Activated CD8-positive, alpha-beta memory T cell treated with anti-CD3 and anti-CD28 coated beads, Interleukin-2, amount 50 U/mL, for 1 hour (primary cell): Measurements from ENCODE around the gene TRIM63.

ENCODE experiments used
- DNase-seq: peaks from one replicate; pipeline ENCODE4 v3.0.0-alpha.2; 2020; ENCODE audit errors: extremely low read depth

Gene TRIM63

DNA sequence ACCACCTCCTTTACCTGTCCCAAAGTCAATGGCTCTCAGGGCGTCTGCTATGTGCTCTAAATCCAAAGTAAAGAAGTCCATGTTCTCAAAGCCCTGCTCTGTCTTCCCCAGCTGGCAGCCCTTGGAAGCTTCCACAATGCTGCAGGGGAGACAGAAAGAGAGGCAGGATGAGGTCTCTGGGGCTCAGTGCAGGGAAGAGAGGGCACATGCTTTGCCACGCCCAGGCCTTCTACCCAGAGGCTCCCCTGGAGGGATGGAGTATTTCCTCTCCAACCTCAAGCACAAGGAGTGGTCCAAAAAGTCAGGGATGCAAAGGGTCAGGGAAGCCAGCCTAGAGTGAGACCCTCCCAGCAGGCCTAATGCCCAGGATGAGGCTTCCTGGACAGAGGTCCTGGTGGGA lies 10.2 kb downstream of the TRIM63 start:
- DNase-seq = no peak

DNA sequence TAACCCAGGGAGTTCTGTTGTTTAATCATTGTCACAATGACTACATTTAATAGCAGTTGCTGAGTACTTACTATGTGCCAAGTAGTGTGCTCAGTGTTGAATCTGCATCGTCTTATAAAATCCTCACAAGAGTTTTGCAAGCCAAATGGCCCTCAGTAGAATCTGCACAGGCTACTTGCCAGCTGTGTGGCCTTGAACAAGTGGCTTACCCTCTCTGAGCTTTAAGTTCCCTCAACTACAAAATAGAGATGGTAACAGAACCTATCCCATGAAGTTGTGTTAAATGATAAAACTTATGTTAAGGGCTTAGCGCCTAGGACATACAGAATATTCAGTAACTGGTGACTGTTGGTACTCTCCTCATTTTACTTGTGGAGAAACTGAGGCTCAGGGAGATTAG lies 12.4 kb downstream of the TRIM63 start:
- DNase-seq = no peak

DNA sequence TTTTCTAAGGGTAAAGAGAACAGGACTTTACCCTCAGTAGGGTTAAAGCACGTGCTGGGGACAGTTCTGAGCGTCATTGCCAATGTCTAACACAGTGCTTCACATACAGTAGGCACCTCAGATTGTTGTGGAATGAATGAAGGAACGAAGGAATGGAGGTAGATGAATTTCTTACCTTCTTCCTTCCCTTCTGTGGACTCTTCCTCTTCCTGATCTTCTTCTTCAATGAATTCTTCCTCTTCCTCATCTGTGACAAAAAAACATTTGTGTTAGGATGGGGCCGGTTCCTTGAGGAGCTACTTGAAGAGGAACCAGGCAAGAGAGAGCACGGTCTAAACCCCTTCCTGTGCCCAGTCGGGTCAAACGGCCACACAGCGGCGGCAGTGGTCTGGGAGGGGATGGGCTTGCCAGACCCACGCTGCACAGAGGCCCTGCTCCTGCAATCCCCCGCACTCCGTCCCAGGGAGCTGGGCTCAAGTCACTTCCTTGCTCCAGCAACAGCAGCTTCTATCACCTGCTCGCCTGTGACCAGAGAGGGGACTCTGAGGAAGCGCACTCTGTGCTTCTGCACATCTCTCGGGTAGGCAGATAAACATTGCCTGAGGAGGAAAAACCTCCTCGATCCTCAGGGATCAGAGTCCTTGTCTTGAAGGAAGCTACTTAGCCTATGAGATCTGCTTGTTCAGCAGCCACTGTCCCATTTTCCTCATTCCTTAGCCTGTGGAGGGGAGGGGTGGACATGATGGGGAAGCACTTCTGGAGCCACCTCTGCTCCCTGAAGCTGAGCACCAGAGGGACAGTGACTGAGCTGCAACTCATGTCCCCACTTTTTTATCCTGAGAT lies 13.5 kb downstream of the TRIM63 start:
- DNase-seq = no peak

GRCh38 chr1:26050248-26050640 lies 17.2 kb downstream of the TRIM63 start:
- DNase-seq = no peak

- no peak for DNase-seq
Observed at GRCh38 chr1:26049531-26050247, 17.7 kb downstream of the TRIM63 start.

- DNase-seq = no peak
Observed at GRCh38 chr1:26047278-26047874, 20.1 kb downstream of the TRIM63 start.

DNA sequence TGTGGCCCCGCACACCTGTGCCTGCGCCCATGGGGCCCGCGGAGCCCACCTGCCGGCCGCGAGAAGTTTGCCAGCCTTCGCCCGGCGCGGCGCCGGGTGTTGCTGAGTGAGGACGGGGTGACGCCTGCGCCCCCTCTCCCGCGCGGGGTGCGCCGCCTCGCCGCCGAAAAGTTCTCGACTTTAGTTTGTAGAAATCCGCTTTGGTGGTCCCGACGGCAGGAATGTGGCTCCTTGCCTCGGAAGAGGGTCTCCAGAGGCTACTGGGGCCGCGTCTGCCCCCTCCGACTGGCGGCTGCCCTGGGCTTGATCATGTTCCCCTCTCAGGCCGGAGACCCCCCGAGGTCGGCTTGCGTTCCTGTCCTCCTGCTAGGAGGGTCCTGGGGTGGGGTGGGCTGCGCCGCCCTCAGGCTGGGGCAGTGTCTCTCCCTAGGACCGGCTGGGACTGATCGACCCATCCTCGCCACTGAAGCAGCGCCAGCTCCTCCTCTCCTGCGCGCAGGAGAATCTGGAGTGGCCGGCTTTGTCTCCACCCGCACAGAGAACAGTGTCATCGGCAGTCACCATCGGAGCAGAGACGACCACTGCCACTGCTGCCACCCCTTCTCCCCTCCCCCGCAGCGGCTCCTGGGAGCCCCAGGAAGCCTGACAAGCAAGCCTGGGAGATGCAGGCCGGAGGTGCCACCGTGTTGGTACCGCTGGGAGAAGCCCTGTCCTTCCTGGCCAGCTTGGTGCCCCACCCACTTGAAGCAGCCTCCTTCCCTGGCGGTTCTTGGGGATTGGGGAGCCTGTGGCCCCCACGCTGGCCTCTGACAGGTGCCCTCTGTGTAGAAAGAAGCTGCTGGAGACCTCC lies 21.0 kb downstream of the TRIM63 start:
- no peak for DNase-seq

DNA sequence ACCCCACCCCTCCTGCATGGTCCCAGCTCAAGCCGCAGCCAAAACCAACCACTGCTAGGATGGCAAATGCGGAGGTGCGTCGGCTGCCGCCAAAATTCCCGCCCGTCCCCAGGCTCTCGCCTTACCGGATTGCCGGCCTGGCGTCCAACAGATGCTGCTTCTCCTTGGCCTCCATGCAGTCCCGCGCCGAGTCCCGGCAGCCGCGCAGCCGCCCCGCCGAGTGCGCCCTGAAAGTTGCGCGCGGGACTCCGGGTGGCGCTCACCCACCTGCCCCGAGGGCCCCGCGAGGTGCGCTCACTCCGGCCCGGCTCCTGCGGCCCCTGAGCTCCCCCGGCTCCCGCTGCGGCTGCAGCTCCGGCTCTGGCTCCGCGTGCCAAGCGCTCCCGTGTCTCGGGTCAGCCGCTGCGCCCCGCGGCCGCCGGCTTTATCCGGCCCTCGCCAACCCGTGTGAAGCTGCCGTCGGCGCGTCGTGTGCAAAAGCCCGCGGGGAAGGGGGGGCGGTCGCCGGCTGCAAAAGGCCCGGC lies 21.6 kb downstream of the TRIM63 start, which contains the start of gene SLC30A2:
Gene SLC30A2, minus strand, starts transcription at position 397 of the 524 bp plus-strand sequence. Its CDS starts 222 bp downstream, at position 175.
- DNase-seq = no peak

- DNase-seq = no peak
Observed at GRCh38 chr1:26044971-26045721, 22.3 kb downstream of the TRIM63 start.

DNA sequence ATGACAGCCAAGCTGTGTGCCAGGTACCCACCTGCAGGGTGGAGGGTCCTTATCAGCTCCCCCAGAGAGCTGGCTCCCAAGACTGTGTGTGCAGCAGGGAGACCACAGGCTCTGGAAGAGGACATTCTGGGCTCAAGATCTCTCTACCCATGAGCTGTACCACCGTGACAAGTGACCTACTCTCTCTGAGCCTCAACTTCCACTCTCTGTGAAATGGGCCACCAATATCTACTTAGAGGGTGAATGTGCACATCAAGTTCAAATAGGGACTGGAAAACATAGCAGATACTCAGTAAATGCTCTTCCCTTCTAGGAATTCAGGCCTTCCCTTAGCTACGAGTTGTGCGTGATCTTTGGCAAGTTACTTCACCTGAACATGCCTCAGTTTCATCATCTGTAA lies 23.0 kb downstream of the TRIM63 start:
- no peak for DNase-seq

DNA sequence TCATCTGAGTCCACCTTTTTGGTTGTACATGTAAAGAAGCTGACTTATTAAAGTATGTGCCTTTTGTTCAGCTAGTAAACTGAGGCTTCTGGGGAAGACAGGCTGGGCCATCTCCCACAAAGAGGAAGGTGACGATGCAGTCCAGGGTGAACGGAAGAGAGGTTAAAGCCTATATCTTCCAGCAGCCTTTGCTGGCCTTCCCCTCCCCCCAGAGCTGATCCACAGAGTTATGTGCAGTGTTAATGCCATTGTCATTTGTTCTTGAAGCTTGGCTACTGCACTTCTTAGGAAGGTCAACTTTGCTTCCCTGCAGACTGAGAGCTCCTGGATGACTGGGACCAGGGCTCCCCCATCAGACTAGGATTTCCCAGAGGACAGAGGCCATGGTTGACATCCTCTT lies 23.7 kb downstream of the TRIM63 start:
- DNase-seq = no peak

DNA sequence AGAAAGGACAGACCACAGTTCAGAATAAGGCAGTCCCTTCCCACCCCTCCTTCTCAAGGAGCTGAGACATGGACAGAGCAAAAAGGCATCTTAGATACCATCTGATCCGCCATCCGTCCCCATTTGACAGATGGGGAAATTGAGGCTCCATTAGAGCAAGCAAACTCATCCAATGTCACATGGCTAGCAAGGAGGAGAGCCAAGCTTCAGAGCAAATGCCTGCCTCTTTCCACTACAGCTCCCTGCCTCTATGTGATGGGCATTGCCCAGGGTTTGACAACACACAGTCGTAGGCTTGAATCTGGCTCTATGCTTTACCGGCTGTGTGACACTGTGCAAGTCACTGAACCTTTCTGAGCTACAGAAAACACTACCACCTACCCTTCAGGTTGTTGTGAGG lies 25.5 kb downstream of the TRIM63 start:
- no peak for DNase-seq

DNA sequence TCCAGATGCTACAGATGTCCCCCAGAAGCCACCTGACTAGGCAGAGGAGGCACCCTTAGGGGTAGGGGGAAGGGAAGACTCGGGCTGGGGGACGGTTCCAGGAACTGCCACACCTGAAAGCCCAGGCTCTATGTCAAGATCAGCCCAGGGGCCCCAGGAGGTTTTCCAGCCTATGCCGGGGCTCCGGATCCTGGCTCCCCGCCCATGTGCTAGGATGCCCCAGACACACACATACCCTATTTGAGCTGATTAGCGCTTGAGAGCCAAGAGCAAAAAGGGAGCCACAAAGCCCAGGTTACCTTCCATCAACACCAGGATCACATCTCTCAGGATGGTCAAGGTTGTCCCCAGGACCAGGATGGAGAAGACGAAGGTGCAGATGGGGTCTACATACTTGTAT lies 26.0 kb downstream of the TRIM63 start:
- DNase-seq = no peak

DNA sequence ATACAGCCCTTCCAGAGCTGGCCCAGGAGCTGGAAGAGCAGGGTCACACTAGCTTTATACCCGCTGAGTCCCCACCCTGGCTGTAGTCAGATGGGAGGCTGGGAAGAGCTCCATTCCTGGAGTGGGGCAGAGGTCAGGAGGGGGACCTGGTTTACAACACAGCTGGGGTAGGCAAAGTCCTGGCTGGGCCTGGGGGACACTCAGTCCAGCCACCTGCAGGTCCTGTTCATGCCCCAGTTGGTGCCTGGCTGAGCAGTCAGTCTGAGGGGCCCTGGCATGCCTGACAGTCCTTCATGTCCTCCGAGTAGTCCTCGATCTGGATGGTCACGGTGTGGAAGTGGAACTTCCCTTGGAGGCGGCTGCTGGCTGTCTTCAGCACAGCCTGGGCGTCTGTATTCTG lies 28.5 kb downstream of the TRIM63 start:
- no peak for DNase-seq

DNA sequence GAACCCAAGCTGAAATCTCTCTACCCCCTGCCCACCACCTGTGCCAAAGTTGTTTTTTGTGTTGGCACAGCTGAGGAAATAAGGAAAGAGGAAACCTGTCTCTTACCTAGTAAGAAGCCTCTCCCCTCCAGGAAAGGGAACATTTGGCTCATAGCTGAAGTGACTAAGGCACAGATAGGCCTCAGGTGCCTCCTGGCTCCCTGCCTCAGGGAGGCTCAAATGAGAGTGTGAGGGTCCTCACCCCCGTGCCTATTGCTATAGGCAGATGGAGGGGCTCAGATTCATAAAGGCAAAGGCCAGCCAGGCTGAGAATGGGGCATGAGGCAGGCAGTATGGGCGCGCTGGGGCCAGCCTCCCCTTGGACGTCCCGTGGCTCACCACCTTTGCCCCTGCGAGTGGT lies 29.0 kb downstream of the TRIM63 start:
- DNase-seq = no peak

DNA sequence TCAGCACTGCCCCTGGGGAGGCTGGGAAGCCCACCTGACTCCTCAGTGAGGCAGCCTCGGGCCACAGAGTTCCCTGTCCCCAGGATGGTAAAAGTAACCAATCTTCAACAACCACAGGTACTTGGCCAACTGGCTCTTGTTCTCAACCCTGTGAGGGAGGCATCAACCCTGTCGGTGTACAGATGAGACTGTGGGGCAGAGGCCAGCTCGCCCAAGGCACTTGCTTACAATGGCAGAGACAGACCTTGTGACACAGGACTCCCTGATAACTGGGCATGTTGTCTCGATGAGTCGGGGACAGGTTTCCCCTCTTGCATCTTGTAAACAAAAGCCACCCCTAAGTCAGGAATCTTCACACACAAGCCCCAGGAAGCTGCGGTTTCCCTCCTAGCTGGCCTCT lies 29.5 kb downstream of the TRIM63 start:
- DNase-seq = no peak

- no peak for DNase-seq
Observed at GRCh38 chr1:26036756-26037281, 30.6 kb downstream of the TRIM63 start.

DNA sequence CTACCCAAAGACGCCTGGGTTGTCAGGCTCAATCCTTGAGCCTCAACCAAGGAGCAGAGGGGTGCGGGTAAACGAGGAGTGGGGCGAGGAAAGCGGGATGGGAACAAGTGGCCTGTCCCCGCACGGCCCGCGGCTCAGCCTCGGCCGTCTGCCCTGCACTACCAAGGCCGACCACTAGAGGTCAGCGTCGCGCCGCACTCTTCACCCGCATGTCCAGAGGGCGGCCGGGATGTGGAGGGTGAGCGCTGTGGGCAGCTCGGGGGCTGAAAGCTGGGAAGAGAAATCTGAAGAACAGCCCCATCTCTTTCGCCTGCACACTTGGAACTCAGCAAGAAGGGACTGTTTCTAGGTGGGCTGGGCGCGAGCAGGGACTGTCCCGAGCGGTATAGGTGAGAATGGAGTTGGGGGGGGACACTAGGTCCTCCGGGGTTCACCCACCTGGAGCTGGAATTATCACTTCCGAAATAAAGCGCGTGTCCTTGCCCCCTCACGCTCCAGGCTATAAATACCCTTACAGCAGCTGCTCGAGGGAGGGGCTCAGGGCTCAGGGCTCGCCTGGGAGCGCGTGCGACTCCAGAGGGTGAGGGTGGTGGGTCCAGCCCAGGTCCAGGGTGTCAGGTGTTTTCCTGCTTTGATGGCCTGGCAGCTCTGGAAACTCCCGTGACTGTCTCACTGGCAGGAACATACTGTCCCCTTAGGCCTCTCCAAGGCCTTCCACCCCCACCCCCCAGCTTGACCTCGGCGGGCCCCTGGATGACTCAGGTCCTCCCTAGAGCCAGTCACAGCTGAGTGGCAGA lies 31.3 kb downstream of the TRIM63 start:
- peak; percentile 23 for DNase-seq

- peak; percentile 86 for DNase-seq
Observed at GRCh38 chr1:26035203-26035958, 32.0 kb downstream of the TRIM63 start.
